Measurements from ENCODE around the gene FSTL4.

The FSTL4 gene

DNA sequence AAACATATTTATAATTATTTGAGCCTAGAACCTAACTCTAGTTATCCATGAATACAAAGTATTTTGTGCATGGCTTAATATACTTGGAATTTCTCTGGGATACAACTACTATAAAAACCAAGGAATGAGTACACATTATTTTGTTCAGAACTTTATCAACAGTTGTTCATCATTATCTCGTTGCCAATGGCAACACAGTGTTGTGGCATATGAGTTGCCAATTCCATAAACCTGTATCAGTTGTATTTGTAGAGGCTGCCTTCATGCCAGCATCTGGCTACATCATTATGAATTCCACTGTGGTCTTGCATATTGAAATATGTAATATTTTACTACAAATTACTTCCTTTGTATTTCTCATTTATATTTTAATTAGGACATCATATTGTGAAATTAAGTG is 250.4 kb downstream of the FSTL4 start:
- no peak for DNase-seq

DNA sequence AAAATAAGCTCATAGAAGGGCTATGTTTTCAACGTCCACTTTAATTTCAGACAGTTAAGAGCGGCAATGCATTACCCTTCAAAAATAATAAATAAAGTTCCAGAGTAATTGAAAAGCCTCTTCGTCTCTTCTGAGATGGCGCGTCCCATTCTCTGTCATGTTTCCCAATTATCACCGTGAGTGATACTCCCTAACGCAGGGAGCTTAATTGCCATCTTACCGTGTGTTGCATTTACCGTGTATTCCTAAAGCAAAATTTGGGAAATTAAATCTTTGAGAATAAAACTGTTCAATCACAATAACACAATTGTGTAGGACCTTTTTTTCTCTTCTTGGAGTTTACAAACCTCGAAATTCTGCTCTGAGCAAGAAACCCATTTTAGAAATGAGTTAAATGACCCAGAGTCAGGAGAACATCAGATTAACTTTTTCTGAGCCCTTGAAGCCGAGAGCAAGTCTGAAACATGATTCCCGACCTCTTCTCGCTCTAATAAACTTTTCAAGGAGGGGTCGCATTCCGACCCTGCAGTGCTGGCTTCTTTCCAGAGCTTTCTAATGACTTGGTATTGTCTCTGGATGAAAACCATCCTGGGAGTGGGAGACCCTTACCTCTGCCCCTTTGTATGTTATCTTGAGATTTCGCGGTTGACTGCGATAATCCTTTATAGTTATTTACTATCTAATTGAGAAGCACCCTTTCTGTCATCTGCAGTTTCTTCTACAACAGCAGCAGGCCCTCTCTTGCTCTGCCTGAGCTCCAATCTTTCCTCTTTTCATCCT is 251.5 kb downstream of the FSTL4 start:
- no peak for DNase-seq

DNA sequence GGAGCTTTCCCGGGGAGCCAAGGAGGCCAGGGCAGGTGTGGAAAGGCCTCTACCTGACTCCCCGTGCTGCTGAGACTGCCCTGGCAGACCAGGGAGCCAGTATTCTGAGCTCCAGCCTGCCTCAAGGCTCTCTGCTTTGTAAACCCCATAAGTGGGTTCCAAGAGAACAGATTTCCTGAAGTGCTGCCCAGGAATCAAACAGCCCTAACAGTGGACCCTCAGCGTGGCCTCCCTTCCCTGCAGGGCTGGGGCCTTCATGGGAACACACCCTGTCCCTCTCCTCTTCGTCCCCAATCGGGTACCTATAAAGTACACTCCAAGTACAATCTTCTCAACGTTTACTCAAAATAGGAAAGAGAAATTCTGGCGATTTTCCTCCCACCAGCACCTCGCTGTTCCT is 252.5 kb downstream of the FSTL4 start:
- no peak for DNase-seq

DNA sequence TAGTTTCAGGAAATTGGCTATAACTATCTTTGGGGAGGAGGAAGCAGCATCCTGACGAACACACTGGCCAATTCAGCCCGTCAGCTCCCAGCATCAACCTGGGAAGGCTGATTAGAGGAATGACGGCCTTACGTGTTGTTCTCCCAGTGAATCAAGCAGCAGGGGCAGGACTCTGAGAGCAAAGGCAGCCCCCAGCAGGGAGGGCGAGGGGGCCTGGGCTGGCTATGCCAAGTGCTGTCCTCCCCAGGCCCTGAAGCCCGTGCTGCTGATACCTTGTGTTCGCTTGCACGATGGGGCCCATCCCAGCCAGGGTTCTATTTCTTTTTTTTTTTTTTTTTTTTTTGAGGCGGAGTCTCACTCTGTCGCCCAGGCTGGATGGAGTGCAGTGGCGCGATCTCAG is 254.1 kb downstream of the FSTL4 start:
- DNase-seq: no peak

DNA sequence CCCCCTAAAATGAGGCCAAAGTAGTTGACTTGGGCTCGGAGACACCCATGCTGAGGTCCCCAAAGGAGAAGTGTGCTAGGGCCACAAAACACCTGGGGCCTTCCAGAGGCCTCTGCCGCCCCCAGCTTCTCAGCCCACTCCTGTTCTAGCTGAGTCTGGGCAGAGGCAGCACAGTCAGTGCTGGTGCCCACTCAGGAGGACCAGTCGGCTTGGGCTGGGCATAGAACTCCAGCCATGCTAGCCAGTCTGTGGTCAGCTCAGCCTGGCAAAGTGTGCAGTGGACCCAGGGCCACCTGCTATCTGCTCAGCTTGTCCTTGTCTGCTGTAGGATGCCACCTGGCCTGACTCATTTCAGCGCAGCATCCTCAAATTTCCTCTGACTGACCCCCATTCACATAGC is 254.6 kb downstream of the FSTL4 start:
- DNase-seq: no peak

DNA sequence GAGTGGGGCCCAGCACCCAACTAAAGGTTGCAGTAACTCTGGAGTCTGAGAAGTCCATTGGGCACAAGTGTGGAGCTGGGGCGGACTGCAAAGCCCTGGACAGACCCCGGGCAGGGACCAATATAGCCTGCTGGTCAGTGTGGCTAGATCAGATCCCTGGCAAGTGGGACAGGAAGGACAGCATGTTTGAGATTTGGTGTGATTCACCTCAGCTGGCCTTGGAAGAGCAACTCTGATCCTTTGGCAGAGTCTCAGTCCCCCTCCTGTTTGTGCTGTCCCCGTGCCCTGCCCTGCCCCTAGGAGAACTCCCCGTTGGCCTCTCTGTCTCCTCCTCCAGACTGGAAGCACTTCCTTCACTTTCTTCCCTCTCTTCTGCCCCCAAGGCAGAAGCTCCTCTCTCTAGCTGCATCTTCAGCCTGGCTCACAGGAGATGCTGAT is 255.3 kb downstream of the FSTL4 start:
- DNase-seq: no peak

DNA sequence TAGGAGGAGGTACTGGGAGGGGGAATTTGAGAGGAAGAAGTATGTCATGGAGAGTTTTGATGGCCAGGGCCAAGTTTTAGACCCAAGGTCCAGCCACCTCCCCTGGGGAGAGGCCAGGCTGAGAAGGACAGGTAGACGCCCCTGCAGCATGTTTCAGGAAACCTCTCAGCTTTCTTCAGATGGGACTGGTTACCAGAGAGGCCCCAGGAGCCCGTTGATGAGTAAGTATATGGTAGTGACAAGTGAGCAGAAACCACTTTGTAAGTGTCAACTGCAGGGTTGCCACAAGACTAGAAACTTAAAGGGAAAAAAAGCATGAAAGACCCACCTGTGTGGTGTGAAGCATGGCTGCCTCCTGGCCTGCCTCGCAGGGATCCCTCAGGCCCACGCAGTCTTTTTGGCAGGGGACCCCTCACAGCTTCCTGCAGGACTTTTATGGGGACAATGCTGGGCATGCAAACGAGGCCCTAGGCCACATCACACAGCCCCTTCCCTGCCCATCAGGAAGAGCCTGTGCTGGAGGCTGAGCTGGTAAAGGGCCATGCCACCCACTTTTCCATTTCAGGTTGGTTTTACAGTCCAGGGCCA is 255.9 kb downstream of the FSTL4 start:
- no peak for DNase-seq

DNA sequence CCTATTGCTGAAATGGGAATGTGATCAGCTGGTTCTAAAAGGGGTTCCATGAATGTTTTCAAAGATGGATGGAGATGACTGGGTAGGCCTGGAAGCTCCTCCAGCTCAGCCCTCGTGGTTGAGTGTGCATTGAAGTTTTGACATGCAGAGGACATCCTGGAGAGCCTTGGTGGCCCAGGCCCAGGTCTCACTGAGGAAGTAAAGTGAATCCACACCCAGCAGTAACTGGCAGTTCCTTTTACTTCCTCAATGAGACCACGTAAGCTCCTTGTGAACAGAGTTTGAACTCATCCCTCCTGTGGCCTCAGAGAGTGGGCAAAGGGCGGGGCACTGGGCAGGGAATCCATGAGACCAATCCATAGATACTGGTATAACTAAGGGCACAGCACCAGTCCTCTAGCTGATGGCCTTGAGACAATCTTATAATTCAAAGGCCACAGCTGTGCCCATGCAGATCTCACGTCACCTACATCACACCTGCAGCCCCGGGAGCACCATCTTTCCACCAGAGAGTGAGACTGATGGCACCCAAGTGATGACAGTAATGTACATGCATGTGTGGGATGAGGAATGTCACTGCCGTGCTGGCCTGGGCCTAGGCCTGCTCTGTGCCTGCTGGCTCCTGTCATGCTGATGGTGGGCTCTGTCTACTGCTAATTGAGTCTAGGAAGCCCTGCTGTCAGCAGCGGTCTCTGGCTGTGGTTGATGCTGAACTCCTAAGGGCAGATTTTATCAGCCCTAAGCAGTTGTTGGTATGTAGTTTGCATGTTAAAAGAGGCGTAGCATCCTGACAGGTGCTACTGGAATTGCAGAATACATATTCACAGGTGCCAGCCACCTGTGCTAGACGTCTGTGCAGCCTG is 257.8 kb downstream of the FSTL4 start:
- no peak for DNase-seq

DNA sequence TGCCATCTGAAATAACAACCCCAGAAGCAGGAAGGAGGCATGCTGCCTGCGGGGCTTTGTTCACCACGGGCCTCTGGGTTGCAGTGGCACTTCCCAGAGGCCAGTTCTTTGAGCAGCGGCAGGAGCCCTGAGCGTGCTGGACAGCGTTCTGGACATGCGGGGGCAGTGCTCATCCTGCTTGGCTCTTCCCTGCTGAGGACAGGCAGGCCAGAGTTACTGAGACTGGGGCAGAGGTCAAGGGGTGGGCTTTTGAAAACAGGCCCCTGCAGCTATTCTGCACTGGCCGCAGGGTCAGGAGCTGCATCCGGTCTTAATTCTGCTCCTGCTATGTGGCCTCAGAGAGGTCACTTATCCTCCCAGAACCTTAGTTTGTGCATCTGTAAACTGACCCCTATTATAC is 258.6 kb downstream of the FSTL4 start:
- no peak for DNase-seq

DNA sequence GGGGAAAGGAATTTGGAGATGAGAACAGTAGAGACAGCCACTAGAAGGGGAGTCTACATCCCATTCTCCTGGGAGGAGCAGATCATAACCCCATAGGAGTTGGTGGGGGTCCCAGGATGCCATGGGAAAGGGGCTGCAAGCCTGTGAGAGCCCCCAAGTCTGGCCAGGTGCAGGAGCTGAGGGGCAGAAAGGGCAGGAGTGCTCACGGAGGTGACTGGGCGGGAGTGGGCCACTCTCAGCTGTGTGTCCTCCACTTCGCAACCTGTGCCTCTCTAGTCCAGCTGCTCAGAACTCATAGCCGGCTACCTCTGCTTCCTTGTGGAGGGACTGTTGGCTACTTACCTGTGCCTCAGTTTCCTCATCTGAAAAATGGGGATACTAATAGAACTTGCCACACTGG is 263.9 kb downstream of the FSTL4 start:
- DNase-seq: no peak

DNA sequence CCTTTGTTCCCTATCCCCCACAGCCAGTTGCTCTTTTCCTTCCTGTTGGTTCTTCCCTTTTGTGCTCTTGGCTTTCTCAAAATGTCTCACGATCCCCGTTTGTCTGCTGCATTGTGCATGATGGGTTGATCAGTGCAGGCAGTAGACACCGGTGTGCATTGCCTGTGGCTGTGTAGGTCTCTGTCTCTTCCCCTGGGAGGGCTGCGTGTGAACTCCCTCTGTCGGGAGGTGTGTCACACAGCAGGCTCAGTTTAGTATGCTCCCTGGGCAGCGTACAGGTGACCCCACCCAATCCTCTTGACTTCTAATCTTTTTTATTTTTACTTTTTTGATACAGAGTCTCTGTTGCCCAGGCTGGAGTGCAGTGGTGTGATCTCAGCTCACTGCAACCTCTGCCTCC is 265.3 kb downstream of the FSTL4 start:
- DNase-seq: peak; percentile 10

DNA sequence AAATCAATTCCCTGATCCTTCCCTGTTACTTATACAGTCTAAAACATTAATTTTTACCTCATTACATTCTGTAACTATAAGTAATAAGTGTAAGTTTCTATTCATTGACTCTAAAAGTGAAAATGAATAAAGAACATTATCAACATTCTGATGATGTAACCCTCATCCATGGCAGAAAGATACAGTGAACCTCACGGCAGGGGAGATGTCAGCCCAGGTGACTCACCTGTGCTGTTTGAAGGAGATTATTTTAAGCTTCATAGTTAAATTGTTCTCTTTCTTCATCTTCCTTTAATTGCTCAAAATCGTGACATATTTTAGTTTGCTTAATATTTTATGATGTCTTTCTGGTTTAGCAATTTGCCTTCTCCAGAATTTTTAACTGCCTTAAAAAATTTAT is 268.1 kb downstream of the FSTL4 start:
- no peak for DNase-seq

DNA sequence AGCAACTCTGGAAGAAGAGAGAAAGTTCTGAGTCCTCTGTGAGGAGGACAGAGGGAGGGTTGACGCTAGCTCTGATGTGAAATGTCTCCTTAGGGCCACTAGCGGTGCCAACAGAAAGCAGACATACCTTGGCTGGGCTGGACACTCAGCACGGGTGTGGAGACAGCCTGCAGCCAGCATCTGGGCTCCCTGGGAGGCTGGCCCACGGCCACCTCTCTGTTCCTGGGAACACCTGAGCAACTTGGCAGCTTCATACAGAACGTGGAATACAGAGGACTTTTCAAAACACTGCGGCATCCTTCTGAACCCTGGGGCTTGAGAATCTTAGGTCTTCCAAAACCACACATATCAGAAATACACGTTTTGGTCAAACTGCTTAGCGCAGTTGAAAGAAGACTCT is 269.1 kb downstream of the FSTL4 start:
- DNase-seq: no peak

DNA sequence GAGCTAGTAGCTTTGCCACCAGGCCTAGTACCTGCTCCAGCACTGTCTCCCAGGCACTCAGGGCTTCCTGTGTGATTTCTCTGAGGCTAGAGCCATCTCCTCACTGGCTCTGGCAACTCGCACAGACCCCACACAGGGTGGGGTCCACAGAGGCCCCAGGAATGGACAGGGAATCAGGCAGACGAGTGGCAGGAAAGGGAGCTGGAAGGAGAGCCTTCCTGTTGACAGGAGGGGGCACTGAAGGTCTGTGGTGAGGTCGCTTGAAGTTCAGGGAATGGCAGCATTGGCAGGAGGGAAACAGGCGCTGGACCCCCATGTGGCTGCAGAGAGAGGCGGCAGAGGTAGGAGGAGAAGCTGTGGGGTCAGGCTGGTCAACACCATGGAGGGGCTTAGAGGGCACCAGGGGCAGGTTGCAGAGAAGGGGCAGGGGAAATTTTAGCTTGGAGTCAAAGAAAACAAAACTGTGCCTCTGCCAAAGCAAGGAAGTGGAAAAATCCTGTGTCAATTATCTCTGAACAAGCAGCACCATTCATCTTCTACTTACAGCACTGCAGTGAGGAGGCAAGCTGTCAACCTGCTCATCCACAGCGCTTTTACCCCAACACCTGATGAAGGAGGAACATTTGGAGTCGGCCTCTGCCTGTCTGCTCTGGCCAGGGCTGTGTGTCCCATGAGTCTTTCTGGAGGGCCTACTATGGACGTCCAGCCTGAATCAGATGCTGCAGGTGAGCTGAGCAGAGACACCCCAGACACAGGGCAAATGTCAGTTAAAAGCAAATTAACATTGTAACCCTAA is 270.2 kb downstream of the FSTL4 start:
- DNase-seq: no peak

DNA sequence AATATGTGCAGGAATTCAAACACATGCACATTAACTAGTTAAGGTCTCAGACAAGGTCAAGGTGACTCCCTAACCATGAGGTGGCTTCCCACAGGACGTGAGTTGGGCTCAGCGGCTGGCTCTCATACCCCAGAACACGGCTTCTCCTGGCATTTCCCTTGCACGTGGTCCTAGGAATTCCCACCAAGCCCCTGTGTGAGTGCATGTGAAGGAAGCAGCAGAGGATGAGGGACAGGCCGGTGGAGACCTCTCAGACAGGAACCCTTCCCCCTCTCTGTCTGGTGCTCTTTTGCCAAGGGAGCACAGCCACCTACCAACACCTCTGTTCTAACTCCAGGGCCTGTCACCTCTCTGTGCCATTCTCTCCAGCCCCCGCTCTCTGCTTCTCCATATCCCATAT is 271.0 kb downstream of the FSTL4 start:
- DNase-seq: no peak

DNA sequence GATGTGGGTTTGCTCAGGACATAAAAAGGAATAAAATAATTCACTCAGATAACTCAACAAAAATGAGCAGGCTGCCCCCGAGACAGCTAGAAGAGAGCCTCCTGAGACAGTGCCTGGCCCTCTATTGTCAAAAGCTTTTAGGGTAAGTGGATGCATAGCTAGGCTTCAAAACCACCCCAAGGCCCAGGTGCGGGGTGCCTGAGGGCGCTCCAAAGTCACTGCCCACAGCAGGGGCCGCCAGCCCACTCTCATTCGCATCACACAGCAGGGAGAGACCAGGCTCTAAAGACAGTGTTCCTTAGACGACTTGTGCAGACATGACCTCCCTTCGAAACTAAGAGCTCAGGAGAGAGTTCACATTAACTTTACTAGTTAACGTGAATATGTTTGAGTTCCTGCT is 271.5 kb downstream of the FSTL4 start:
- no peak for DNase-seq

DNA sequence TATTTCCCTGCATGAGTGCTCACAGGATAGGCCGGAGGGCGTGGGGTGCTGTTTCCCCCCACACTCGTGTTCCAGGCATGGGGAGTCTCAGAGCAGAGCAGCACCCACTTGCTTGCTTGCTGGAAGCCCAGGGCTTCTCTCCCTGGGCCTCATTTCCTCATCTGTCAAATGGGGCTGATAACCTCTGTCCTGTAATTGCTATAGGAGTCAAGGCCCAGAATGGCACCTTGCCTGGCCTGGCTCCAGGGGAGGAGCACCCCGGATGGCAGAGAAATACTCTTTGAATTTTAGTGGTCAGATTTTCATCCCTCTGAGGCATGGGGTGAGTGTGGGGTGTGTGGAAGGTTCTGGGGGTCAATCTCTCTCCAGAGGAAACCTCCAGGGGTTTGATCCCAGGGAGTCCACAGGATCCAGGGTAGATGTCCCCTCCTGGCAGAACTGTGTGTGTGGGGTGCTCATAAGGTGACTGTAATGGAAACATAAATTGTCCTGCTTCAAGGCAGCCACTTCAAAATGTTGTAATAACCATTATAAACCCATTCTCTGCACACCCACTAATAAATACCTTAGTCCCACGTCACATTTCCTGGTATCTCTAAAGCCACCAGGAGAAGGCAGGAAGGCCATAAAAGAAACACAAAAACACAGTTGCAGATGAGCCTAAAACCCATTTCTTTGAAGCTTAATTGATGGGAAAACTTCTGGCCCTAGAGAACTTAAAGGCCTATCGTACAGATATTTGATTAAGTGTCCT is 272.2 kb downstream of the FSTL4 start:
- no peak for DNase-seq

DNA sequence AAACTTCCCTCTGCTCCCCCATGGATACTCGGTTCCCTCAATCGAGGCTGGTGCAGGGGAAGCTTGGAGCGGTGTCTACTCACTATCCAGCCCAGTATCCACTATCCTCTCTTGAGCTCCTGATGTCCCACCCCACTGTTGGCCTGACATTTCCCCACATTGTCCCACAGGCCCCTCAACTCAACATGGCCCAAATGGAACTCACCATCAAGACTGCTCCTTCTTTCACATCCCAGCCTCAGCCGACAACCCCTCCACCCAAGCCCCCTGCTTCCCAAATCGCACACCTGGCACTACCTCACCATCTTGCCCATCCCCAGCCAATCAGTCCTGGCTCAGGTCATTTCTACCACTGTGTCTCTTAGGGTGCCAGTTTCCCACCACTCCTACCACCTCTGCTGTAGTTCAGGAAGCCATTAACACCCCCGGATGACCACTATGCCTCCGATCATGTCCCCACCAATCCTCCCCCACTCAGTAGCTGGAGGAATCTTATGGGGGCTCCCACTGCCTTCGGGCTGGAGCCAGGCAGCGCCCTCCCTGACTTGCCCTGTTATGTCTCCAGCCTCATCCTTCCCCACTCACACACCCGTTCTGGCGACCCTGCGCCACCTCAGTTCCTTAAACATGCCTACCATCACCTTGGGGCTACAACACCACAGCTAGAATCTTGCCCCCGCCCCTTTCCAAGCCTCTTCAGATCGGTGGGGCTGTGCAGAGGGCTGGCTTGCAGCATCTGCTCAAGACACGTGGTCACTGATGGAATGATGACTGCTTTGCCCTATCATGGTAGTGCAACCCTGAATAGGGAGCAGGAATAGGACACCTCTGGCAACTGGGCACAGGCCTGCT is 273.6 kb downstream of the FSTL4 start:
- DNase-seq: no peak

DNA sequence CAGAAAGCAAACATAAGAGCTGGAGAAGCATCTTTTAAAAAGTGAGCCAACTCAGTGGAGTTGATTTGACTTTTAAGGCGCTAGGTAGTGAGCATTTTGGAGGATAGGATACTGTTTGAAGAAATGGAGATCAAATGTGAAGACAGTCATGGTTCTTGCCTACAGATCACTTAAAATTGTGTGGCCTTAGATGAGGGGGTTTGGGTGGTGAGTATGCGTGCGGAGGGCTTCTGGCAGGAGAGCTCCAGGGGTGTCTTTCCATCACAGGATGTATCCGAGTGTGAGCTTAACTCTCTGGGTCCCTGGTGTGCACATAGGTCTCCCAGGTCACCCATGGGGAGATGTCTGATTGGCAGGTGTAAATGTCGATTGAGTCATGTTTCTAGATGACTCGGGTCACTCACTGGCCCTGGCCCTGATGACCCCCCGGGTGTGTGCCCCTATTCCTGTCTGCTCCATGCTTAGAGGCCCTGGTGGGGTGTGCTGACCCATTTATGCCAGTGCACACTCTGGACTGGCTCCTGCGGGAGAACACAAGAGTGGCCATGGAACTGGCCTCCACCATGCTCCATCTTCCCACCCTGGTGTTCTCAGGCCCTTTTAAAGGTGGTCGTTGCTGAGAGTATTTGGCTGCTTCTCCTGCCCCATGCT is 274.4 kb downstream of the FSTL4 start:
- no peak for DNase-seq

DNA sequence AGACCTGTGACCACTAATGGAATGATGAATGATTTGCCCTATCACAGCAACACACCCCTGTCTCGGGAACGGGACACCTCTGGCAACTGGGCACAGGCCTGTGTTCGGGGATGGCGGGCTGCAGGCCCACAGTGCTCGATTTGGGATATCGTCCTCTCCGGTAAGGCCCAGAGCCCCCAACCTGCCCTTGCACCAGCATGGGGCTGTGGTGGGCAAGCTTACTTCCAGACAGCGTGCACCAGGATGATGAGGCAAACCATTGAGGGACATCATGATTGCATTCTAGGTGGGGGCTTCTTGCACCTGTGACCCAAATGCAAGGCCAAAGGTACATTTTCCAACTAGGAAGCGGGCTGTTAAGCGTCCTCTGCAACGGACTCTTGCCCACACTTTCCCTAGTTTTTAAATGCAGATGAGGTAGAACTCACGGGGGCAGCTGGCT is 275.4 kb downstream of the FSTL4 start:
- no peak for DNase-seq
